Measurements from ENCODE around the gene TUBA3E.

- TF ChIP-seq, protein P1, sequence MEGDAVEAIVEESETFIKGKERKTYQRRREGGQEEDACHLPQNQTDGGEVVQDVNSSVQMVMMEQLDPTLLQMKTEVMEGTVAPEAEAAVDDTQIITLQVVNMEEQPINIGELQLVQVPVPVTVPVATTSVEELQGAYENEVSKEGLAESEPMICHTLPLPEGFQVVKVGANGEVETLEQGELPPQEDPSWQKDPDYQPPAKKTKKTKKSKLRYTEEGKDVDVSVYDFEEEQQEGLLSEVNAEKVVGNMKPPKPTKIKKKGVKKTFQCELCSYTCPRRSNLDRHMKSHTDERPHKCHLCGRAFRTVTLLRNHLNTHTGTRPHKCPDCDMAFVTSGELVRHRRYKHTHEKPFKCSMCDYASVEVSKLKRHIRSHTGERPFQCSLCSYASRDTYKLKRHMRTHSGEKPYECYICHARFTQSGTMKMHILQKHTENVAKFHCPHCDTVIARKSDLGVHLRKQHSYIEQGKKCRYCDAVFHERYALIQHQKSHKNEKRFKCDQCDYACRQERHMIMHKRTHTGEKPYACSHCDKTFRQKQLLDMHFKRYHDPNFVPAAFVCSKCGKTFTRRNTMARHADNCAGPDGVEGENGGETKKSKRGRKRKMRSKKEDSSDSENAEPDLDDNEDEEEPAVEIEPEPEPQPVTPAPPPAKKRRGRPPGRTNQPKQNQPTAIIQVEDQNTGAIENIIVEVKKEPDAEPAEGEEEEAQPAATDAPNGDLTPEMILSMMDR (IDR thresholded peaks at IDR 0.05; ENCODE audit: insufficient read depth, low read length), result no peak
- TF ChIP-seq, protein P2, sequence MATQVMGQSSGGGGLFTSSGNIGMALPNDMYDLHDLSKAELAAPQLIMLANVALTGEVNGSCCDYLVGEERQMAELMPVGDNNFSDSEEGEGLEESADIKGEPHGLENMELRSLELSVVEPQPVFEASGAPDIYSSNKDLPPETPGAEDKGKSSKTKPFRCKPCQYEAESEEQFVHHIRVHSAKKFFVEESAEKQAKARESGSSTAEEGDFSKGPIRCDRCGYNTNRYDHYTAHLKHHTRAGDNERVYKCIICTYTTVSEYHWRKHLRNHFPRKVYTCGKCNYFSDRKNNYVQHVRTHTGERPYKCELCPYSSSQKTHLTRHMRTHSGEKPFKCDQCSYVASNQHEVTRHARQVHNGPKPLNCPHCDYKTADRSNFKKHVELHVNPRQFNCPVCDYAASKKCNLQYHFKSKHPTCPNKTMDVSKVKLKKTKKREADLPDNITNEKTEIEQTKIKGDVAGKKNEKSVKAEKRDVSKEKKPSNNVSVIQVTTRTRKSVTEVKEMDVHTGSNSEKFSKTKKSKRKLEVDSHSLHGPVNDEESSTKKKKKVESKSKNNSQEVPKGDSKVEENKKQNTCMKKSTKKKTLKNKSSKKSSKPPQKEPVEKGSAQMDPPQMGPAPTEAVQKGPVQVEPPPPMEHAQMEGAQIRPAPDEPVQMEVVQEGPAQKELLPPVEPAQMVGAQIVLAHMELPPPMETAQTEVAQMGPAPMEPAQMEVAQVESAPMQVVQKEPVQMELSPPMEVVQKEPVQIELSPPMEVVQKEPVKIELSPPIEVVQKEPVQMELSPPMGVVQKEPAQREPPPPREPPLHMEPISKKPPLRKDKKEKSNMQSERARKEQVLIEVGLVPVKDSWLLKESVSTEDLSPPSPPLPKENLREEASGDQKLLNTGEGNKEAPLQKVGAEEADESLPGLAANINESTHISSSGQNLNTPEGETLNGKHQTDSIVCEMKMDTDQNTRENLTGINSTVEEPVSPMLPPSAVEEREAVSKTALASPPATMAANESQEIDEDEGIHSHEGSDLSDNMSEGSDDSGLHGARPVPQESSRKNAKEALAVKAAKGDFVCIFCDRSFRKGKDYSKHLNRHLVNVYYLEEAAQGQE (IDR thresholded peaks at IDR 0.05; ENCODE audit: insufficient replicate concordance, low read depth), result peak; percentile 53
- TF ChIP-seq GABPA (IDR thresholded peaks at IDR 0.05; ENCODE audit: low read depth), result no peak
These were observed 12.8 kb downstream of the TUBA3E start for GRCh38 chr2:130185436-130185835.
